Astrocyte (in vitro differentiated cells and primary cell): Measurements from ENCODE around the gene APOC3. TPM values are rescaled to one million over a fixed set of nuclear protein-coding genes. Genes with fewer than 3 reads are reported as not detected.
A peak's percentile ranks its signal among the peaks of the same experiment; 100 is the strongest.
"Not testable (repeated sequence)": the region's sequence is repeated elsewhere in the genome, so short reads cannot be mapped to it uniquely, and the experiment has no call there.

ENCODE experiments used
- DNase-seq: peaks from one replicate; pipeline ENCODE4 v3.0.0-alpha.2; 2010; ENCODE audit warnings: low read depth
- FAIRE-seq: peaks from 2 replicates; lab custom pipeline; 2011; peaks lifted over from hg19 to GRCh38; lab: Jason Lieb, UNC
- H2AFZ ChIP-seq: 2 replicates; pipeline ENCODE4 v1.6.0; 2012; ENCODE audit warnings: low read depth, low read length, inconsistent platforms
- H3K27ac ChIP-seq: 2 replicates; pipeline ENCODE4 v1.5.1; 2011; ENCODE audit warnings: low read depth, low read length, inconsistent platforms
- H3K27me3 ChIP-seq: 2 replicates; pipeline ENCODE4 v1.6.0; 2011; ENCODE audit warnings: low read length, inconsistent platforms; ENCODE audit not compliant: insufficient read depth
- H3K36me3 ChIP-seq: 2 replicates; pipeline ENCODE4 v1.5.1; 2011; ENCODE audit warnings: low read length, inconsistent platforms; ENCODE audit not compliant: insufficient read depth
- H3K4me1 ChIP-seq: 2 replicates; pipeline ENCODE4 v1.5.1; 2011; ENCODE audit warnings: low read length, inconsistent platforms; ENCODE audit not compliant: insufficient read depth
- H3K4me2 ChIP-seq: 2 replicates; pipeline ENCODE4 v1.6.0; 2012; ENCODE audit warnings: low read length, inconsistent platforms
- H3K4me3 ChIP-seq: 2 replicates; pipeline ENCODE4 v1.5.1; 2011; ENCODE audit warnings: low read depth, mild to moderate bottlenecking, low read length, inconsistent platforms; ENCODE audit not compliant: insufficient read depth
- H3K79me2 ChIP-seq: 2 replicates; pipeline ENCODE4 v1.6.0; 2012; ENCODE audit warnings: mild to moderate bottlenecking, low read length, inconsistent platforms; ENCODE audit not compliant: insufficient read depth
- H3K9ac ChIP-seq: 2 replicates; pipeline ENCODE4 v1.6.0; 2012; ENCODE audit warnings: mild to moderate bottlenecking, low read length, inconsistent platforms
- H3K9me3 ChIP-seq: 2 replicates; pipeline ENCODE4 v1.5.1; 2012; ENCODE audit warnings: low read depth, mild to moderate bottlenecking, low read length, inconsistent platforms; ENCODE audit not compliant: insufficient read depth
- H4K20me1 ChIP-seq: 2 replicates; pipeline ENCODE4 v1.6.0; 2012; ENCODE audit warnings: low read length, inconsistent platforms; ENCODE audit not compliant: insufficient read depth
- H3K27ac Mint-ChIP-seq: one replicate; pipeline ENCODE4 v1.8.0; 2021; ENCODE audit warnings: mild to moderate bottlenecking, mixed read lengths; ENCODE audit not compliant: unreplicated experiment
- H3K27me3 Mint-ChIP-seq: one replicate; pipeline ENCODE4 v1.8.0; 2021; ENCODE audit warnings: low read depth, mixed read lengths; ENCODE audit not compliant: unreplicated experiment
- H3K36me3 Mint-ChIP-seq: one replicate; pipeline ENCODE4 v1.8.0; 2021; ENCODE audit warnings: low read depth, mixed read lengths; ENCODE audit not compliant: unreplicated experiment
- H3K4me1 Mint-ChIP-seq: one replicate; pipeline ENCODE4 v1.8.0; 2021; ENCODE audit warnings: low read depth, mixed read lengths; ENCODE audit not compliant: unreplicated experiment
- H3K4me3 Mint-ChIP-seq: one replicate; pipeline ENCODE4 v1.8.0; 2021; ENCODE audit warnings: mild to moderate bottlenecking, moderate library complexity, mixed read lengths; ENCODE audit not compliant: unreplicated experiment
- H3K9me3 Mint-ChIP-seq: one replicate; pipeline ENCODE4 v1.8.0; 2021; ENCODE audit warnings: mild to moderate bottlenecking, mixed read lengths; ENCODE audit not compliant: unreplicated experiment
- CTCF ChIP-seq: IDR thresholded peaks from 2 replicates; pipeline ENCODE4 v1.5.1; 2011; ENCODE audit warnings: low read depth, mild to moderate bottlenecking, inconsistent platforms, low read length, moderate library complexity; ENCODE audit not compliant: insufficient read depth
- EZH2 ChIP-seq: IDR thresholded peaks from 2 replicates; pipeline ENCODE4 v1.6.1; 2012; ENCODE audit warnings: mild to moderate bottlenecking, low read length, inconsistent platforms; ENCODE audit not compliant: insufficient read depth
- total RNA-seq: library from RNA; stranded (reverse); gene quantifications from 2 replicates; pipeline ENCODE4 v1.2.1, GENCODE V29; 2021

The APOC3 gene
- total RNA-seq, 1 donor from 2014 or later = not detected

- Histone ChIP-seq H3K9ac (no peak overlapping the region), H3K36me3 (no peaks in the 10 kb centered on the region), H3K27me3 (no peaks in the 10 kb centered on the region), H2AFZ (no peak overlapping the region), H3K27ac (no peak overlapping the region), H3K4me2 (no peak overlapping the region), H4K20me1 (no peaks in the 10 kb centered on the region), H3K79me2 (no peaks in the 10 kb centered on the region), H3K4me1 (peaks cover 7% of the 10 kb centered on the region), H3K9me3 (no peaks in the 10 kb centered on the region), H3K4me3 (no peak overlapping the region)
- H3K4me1 Mint-ChIP-seq = peaks cover 11% of the 10 kb centered on the region
- no peak overlapping the region for H3K27ac Mint-ChIP-seq
- peaks cover 27% of the 10 kb centered on the region for H3K27me3 Mint-ChIP-seq
- H3K9me3 Mint-ChIP-seq = no peaks in the 10 kb centered on the region
- no peaks in the 10 kb centered on the region for H3K36me3 Mint-ChIP-seq
- TF ChIP-seq EZH2 (no peak), CTCF (no peak)
- FAIRE-seq = no peak
- no peak overlapping the region for H3K4me3 Mint-ChIP-seq
- DNase-seq = no peak
These were observed 4.3 kb downstream of the APOC3 start for GRCh38 chr11:116833816-116834534.

DNA sequence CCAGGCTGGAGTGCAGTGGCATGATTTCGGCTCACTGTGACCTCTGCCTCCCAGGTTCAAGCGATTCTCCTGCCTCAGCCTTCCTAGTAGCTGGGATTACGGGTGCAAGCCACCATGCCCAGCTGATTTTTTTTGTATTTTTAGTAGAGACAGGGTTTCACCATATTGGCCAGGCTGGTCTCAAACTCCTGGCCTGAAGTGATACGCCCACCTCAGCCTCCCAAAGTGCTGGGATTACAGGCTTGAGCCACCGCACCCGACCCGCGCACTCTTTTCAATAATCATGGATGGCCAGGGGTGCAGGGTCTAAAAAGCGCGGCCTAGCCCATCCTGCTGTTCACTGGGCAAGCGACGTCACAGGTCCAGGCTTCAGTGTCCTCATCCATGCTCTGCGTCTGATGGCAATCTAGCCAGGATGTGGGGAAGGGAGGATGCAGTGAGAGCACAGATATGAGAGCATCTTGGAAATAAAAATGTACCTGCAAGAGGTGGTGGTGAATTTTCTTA is 4.9 kb downstream of the APOC3 start:
- Mint-ChIP-seq H3K27me3 (peaks cover 27% of the 10 kb centered on the region), H3K4me1 (peaks cover 11% of the 10 kb centered on the region)
- H3K4me1 ChIP-seq, H3K9ac ChIP-seq, H3K4me3 ChIP-seq, H3K79me2 ChIP-seq, H3K4me2 ChIP-seq, H3K4me3 Mint-ChIP-seq, H3K27ac ChIP-seq, H3K27ac Mint-ChIP-seq, H3K36me3 ChIP-seq, FAIRE-seq, H3K27me3 ChIP-seq, H2AFZ ChIP-seq, H3K9me3 ChIP-seq, H4K20me1 ChIP-seq, DNase-seq, H3K9me3 Mint-ChIP-seq, H3K36me3 Mint-ChIP-seq: not testable (repeated sequence)

DNA sequence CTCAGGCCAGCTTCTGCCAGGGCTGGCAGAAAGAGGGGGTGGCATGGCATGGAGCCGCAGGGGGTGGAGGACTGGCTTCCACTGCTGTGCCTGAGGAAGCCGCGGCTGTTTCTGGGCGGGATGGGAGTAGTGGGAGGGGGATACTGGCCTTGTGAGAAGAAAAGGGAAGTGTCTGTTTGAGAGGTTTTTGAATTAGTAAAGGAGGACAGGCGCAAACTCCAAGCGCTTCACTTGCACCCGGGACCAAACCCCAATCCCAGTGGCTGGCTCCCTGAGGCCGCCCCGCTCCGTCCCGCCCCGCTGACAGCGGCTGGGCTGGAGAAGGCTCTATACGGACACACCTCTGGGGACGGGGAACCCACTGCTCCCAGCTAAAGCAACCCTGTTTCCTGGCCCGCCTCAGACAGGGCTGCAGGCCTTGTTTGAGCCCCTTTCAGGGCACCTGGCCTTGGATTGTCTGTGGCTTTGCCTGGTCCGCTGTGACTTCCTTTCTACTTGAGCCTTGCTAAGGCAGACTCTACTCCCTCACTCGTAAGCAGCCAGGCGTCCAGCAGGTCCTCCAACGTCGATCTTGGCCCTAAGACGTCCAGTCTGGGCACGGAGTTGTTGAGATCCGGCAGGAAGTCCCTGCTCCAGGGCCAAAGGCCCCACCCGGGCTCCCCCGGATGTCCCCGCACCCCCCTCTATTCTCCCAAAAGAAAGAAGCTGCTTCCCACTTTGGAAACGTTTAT is 5.5 kb downstream of the APOC3 start:
- Histone ChIP-seq H3K27ac (peak overlapping the region; percentile 14), H3K79me2 (no peaks in the 10 kb centered on the region), H3K9ac (peak overlapping the region; percentile 47), H3K36me3 (no peaks in the 10 kb centered on the region), H2AFZ (peak overlapping the region; percentile 87), H3K9me3 (no peaks in the 10 kb centered on the region), H3K4me3 (peak overlapping the region; percentile 29), H3K27me3 (no peaks in the 10 kb centered on the region), H3K4me2 (peak overlapping the region; percentile 84), H3K4me1 (peaks cover 7% of the 10 kb centered on the region), H4K20me1 (no peaks in the 10 kb centered on the region)
- peaks cover 27% of the 10 kb centered on the region for H3K27me3 Mint-ChIP-seq
- H3K27ac Mint-ChIP-seq = peak overlapping the region; percentile 41
- H3K4me3 Mint-ChIP-seq = no peak overlapping the region
- no peaks in the 10 kb centered on the region for H3K36me3 Mint-ChIP-seq
- no peaks in the 10 kb centered on the region for H3K9me3 Mint-ChIP-seq
- DNase-seq = no peak
- H3K4me1 Mint-ChIP-seq = peaks cover 11% of the 10 kb centered on the region
- TF ChIP-seq CTCF (no peak), EZH2 (no peak)
- FAIRE-seq = no peak
